GM19372 (cell line): ENCODE data around the gene TRMT5.

ENCODE experiments used
- ATAC-seq: cut with Tn5 transposase; IDR thresholded peaks from one replicate; pipeline ENCODE4 v1.9.1; 2021; ENCODE audit warnings: mild to moderate bottlenecking, low read depth, moderate library complexity; ENCODE audit not compliant: unreplicated experiment

TRMT5 gene

GRCh38 chr14:60965402-60965801, 15.5 kb downstream of the TRMT5 start:
- ATAC-seq: no peak

GRCh38 chr14:60964904-60965303, 16.0 kb downstream of the TRMT5 start:
- no peak for ATAC-seq

- no peak for ATAC-seq
Observed at GRCh38 chr14:60963761-60964160, 17.1 kb downstream of the TRMT5 start.

GRCh38 chr14:60958146-60958545, 22.7 kb downstream of the TRMT5 start:
- no peak for ATAC-seq

- no peak for ATAC-seq
Observed at GRCh38 chr14:60956632-60957031, 24.2 kb downstream of the TRMT5 start.

GRCh38 chr14:60956202-60956601, 24.7 kb downstream of the TRMT5 start:
- ATAC-seq: no peak

GRCh38 chr14:60951776-60952435, 29.0 kb downstream of the TRMT5 start:
- ATAC-seq: no peak

- ATAC-seq: no peak
Observed at GRCh38 chr14:60946773-60947172, 34.1 kb downstream of the TRMT5 start.

- no peak for ATAC-seq
Observed at GRCh38 chr14:60945984-60946383, 34.9 kb downstream of the TRMT5 start.

GRCh38 chr14:60944204-60944603, 36.7 kb downstream of the TRMT5 start:
- ATAC-seq: no peak

GRCh38 chr14:60943637-60944032, 37.2 kb downstream of the TRMT5 start:
- ATAC-seq: no peak

- no peak for ATAC-seq
Observed at GRCh38 chr14:60935319-60935718, 45.6 kb downstream of the TRMT5 start.

- no peak for ATAC-seq
Observed at GRCh38 chr14:60933920-60934655, 46.8 kb downstream of the TRMT5 start.

- ATAC-seq: no peak
Observed at GRCh38 chr14:60931218-60931617, 49.7 kb downstream of the TRMT5 start.

GRCh38 chr14:60926002-60926401, 54.9 kb downstream of the TRMT5 start:
- ATAC-seq: no peak

GRCh38 chr14:60925286-60925685, 55.6 kb downstream of the TRMT5 start:
- ATAC-seq: no peak

- ATAC-seq: no peak
Observed at GRCh38 chr14:60922050-60922449, 58.8 kb downstream of the TRMT5 start.
